PC-3 (cell line): ENCODE measurements around the gene CFAP99. TPM values are rescaled to one million over a fixed set of nuclear protein-coding genes. Genes with fewer than 3 reads are reported as not detected.
"Not testable (repeated sequence)": the region's sequence is repeated elsewhere in the genome, so short reads cannot be mapped to it uniquely, and the experiment has no call there.

Experiments used
- ATAC-seq: fragments of 200-7000 bp; cut with Tn5 transposase; 2 replicates; pipeline ENCODE4 v1.9.1; 2020; ENCODE audit warnings: mild to moderate bottlenecking, moderate library complexity
- BruUV-seq: library from RNA; stranded (reverse); fragments of 400-500 nt; replicated peaks from 2 replicates; lab custom pipeline; 2021; lab: Mats Ljungman, UMichigan
- CTCF ChIA-PET: fragments of 300-600 bp; sonication (Branson Sonifier 250); formaldehyde crosslinking; loops from one replicate; lab custom pipeline; 2022; ENCODE audit warnings: antibody characterized with exemption; lab: Charles Lee
- POLR2A ChIA-PET: fragments of 300-600 bp; sonication (Branson Sonifier 250); formaldehyde crosslinking; loops from one replicate; lab custom pipeline; 2022; ENCODE audit warnings: antibody characterized with exemption; ENCODE audit not compliant: unreplicated experiment; lab: Charles Lee
- DNase-seq: peaks from one replicate; pipeline ENCODE4 v3.0.0-alpha.2; 2015
- H2AFZ ChIP-seq: fragments of 300-600 bp; sonication (generic); 2 replicates; pipeline ENCODE4 v1.6.0; 2016; ENCODE audit warnings: antibody characterized with exemption, low read length
- H3F3A ChIP-seq: fragments of 300-600 bp; sonication (generic); one replicate; pipeline ENCODE4 v1.6.0; 2017; ENCODE audit warnings: antibody characterized with exemption, low read length, control low read depth, mild to moderate bottlenecking; ENCODE audit not compliant: unreplicated experiment
- H3K27ac ChIP-seq: fragments of 300-600 bp; sonication (generic); 2 replicates; pipeline ENCODE4 v1.5.1; 2016; ENCODE audit warnings: mild to moderate bottlenecking, low read length
- H3K27me3 ChIP-seq: fragments of 300-600 bp; sonication (generic); 2 replicates; pipeline ENCODE4 v1.6.1; 2016; ENCODE audit warnings: low read length, mixed read lengths
- H3K36me3 ChIP-seq: fragments of 300-600 bp; sonication (generic); 2 replicates; pipeline ENCODE4 v1.6.1; 2016; ENCODE audit warnings: low read depth, mixed run types, low read length, mixed read lengths
- H3K4me1 ChIP-seq: fragments of 300-600 bp; sonication (generic); 2 replicates; pipeline ENCODE4 v1.5.1; 2016; ENCODE audit warnings: low read length; ENCODE audit not compliant: insufficient read depth
- H3K4me2 ChIP-seq: fragments of 300-600 bp; sonication (generic); 2 replicates; pipeline ENCODE4 v1.6.0; 2016; ENCODE audit warnings: low read length
- H3K4me3 ChIP-seq: fragments of 300-600 bp; sonication (generic); 2 replicates; pipeline ENCODE4 v1.5.1; 2016; ENCODE audit warnings: mild to moderate bottlenecking, low read length, mixed read lengths
- H3K79me2 ChIP-seq: fragments of 300-600 bp; sonication (generic); 2 replicates; pipeline ENCODE4 v1.6.1; 2017; ENCODE audit warnings: low read length, mixed read lengths
- H3K9ac ChIP-seq: fragments of 300-600 bp; sonication (generic); 2 replicates; pipeline ENCODE4 v1.6.0; 2016; ENCODE audit warnings: mild to moderate bottlenecking, low read length
- H3K9me2 ChIP-seq: fragments of 300-600 bp; sonication (generic); replicated peaks from 2 replicates; pipeline ENCODE4 v1.6.1; 2016; ENCODE audit warnings: mixed run types, low read length, mixed read lengths
- H3K9me3 ChIP-seq: fragments of 300-600 bp; sonication (generic); 2 replicates; pipeline ENCODE4 v1.6.1; 2016; ENCODE audit warnings: low read length, mixed read lengths
- H4K20me1 ChIP-seq: fragments of 300-600 bp; sonication (generic); 2 replicates; pipeline ENCODE4 v1.6.1; 2016; ENCODE audit warnings: low read length, mixed read lengths
- CTCF ChIP-seq: fragments of 300-600 bp; sonication (generic); conservative IDR thresholded peaks from 2 replicates; pipeline ENCODE4 v1.5.1; 2017; ENCODE audit warnings: antibody characterized with exemption, low read depth, mild to moderate bottlenecking, low read length
- EZH2 ChIP-seq: fragments of 300-600 bp; sonication (generic); IDR thresholded peaks from one replicate; pipeline ENCODE4 v1.6.1; 2017; ENCODE audit warnings: antibody characterized with exemption, mild to moderate bottlenecking, low read length; ENCODE audit not compliant: unreplicated experiment
- EZH2phosphoT487 ChIP-seq: fragments of 300-600 bp; sonication (generic); IDR thresholded peaks from 2 replicates; pipeline ENCODE4 v1.6.1; 2018; ENCODE audit warnings: mild to moderate bottlenecking, antibody characterized with exemption, low read length, borderline replicate concordance
- intact Hi-C: fragments of 100-400 bp; cut with micrococcal nuclease; formaldehyde crosslinking; loops from 2 replicates; pipeline ENCODE4 v1.9.0; 2023
- total RNA-seq: library from RNA; depleted of rRNA; stranded (reverse); fragments of >200 nt; gene quantifications from 2 replicates; pipeline ENCODE4 v1.2.3, GENCODE V29; 2014

CFAP99 gene
- total RNA-seq, 1 experiment from 2014 or later = not detected

- no peak overlapping the region for H3K9ac ChIP-seq
- no TSS peak for BruUV-seq
- H3K4me3 ChIP-seq = no peak overlapping the region
- H3K36me3 ChIP-seq = no peaks in the 10 kb centered on the region
- H3K27ac ChIP-seq = no peak overlapping the region
- no peak overlapping the region for H2AFZ ChIP-seq
- ChIA-PET POLR2A (no interaction called here), CTCF (no interaction called here)
- no peaks in the 10 kb centered on the region for H3K9me2 ChIP-seq
- DNase-seq (no peak), ATAC-seq (no peak)
- H3K4me2 ChIP-seq = no peak overlapping the region
- no peaks in the 10 kb centered on the region for H3K9me3 ChIP-seq
- intact Hi-C loops = no loop called here
- H4K20me1 ChIP-seq = no peaks in the 10 kb centered on the region
- H3K27me3 ChIP-seq = no peaks in the 10 kb centered on the region
- no peaks in the 10 kb centered on the region for H3F3A ChIP-seq
- H3K4me1 ChIP-seq = no peaks in the 10 kb centered on the region
- TF ChIP-seq CTCF (no peak), EZH2 (no peak), EZH2phosphoT487 (no peak)
- no peaks in the 10 kb centered on the region for H3K79me2 ChIP-seq
Measured at GRCh38 chr4:2378898-2379297, 39.9 kb upstream of the CFAP99 start.

- H3K36me3 ChIP-seq, H3K4me3 ChIP-seq, H2AFZ ChIP-seq, H4K20me1 ChIP-seq, H3F3A ChIP-seq, H3K9me2 ChIP-seq, intact Hi-C loops, CTCF ChIA-PET, H3K4me2 ChIP-seq, ATAC-seq, H3K27ac ChIP-seq, BruUV-seq, H3K9me3 ChIP-seq, H3K79me2 ChIP-seq, H3K4me1 ChIP-seq, DNase-seq, H3K27me3 ChIP-seq, H3K9ac ChIP-seq, POLR2A ChIA-PET: not testable (repeated sequence)
Measured at GRCh38 chr4:2380589-2380988, 38.2 kb upstream of the CFAP99 start.

GRCh38 chr4:2382769-2383202 is 36.0 kb upstream of the CFAP99 start:
- H3F3A ChIP-seq, H3K9ac ChIP-seq, ATAC-seq: not testable (repeated sequence)

GRCh38 chr4:2383220-2383631 is 35.5 kb upstream of the CFAP99 start:
- H3F3A ChIP-seq, H4K20me1 ChIP-seq, DNase-seq, BruUV-seq, H3K9me2 ChIP-seq, H3K27ac ChIP-seq, H3K4me3 ChIP-seq, POLR2A ChIA-PET, H3K27me3 ChIP-seq, CTCF ChIA-PET, intact Hi-C loops, H3K4me2 ChIP-seq, ATAC-seq, H3K9ac ChIP-seq, H3K36me3 ChIP-seq, H2AFZ ChIP-seq, H3K79me2 ChIP-seq, H3K9me3 ChIP-seq, H3K4me1 ChIP-seq: not testable (repeated sequence)

More at GRCh38 chr4:2382769-2383202, 36.0 kb upstream of the CFAP99 start:
- DNase-seq, H4K20me1 ChIP-seq, H3K36me3 ChIP-seq, POLR2A ChIA-PET, intact Hi-C loops, H3K79me2 ChIP-seq, H3K9me2 ChIP-seq, H3K27ac ChIP-seq, CTCF ChIA-PET, H3K27me3 ChIP-seq, H3K4me1 ChIP-seq, H2AFZ ChIP-seq, H3K4me2 ChIP-seq, H3K4me3 ChIP-seq, BruUV-seq, H3K9me3 ChIP-seq: not testable (repeated sequence)
